Motor neuron (in vitro differentiated cells): ENCODE results near the gene TMOD1. TPM values are rescaled to one million over a fixed set of nuclear protein-coding genes. Genes with fewer than 3 reads are reported as not detected.

Source experiments
- ATAC-seq, 8 experiments: fragments of 200-7000 bp; cut with Tn5 transposase; replicated peaks in 6 of 8; 2 replicates each; pipeline ENCODE4 v1.8.0; 2021; ENCODE audit warnings: mild to moderate bottlenecking in 8 of 8, moderate library complexity in 8 of 8
- H3K27ac ChIP-seq, 2 donors: fragments of 250-450 bp; sonication (Bioruptor Pico); 2 replicates each; pipeline ENCODE4 v1.9.0; 2021; ENCODE audit warnings: antibody characterized with exemption in 2 of 2, mild to moderate bottlenecking in 2 of 2, moderate library complexity in 1 of 2
- H3K4me1 ChIP-seq, 2 donors: fragments of 250-450 bp; sonication (Bioruptor Pico); replicated peaks in 1 of 2; 2 replicates each; pipeline ENCODE4 v1.6.1; 2021; ENCODE audit warnings: antibody characterized with exemption in 2 of 2, mild to moderate bottlenecking in 2 of 2, moderate library complexity in 1 of 2
- H3K4me3 ChIP-seq, 5 donors: fragments of 250-450 bp; sonication (Bioruptor Pico); 2 replicates each; pipeline ENCODE4 v1.9.0; 2021; ENCODE audit warnings: antibody characterized with exemption in 5 of 5, mild to moderate bottlenecking in 5 of 5, moderate library complexity in 4 of 5
- WGBS, 10 experiments: fragments of 450-650 bp; shearing (Covaris generic); methylation state at CpG; one replicate each; pipeline ENCODE4 v1.0.0; 2022; 5-methylcytosine and 5-hydroxymethylcytosine counted together
- in situ Hi-C, 9 experiments: fragments of 400-800 bp; cut with MboI; loops; one replicate each; pipeline ENCODE4 v1.15.0; 2021; ENCODE audit warnings: low sequenced_read_pairs in 9 of 9, low pct_unique_long_range_greater_than_20kb in 2 of 9; ENCODE audit not compliant: unreplicated experiment in 9 of 9
- total RNA-seq, 8 experiments: library from RNA; unstranded; fragments of 300-600 nt; gene quantifications; 2 replicates each; pipeline versions ENCODE4 v1.2.3 to v1.2.4, GENCODE V29; 2022

TMOD1 gene
- total RNA-seq, 8 experiments from 2014 or later, result 0.15 to 76.0 (median 1.2) TPM

GRCh38 chr9:97511655-97512427 lies 10.4 kb downstream of the TMOD1 start:
- 17 to 100% (median 80%) methylated on average over 1 to 5 of the region's 6 CpGs; no CpG with 5 or more reads in 1 of the 10 experiments for WGBS, 10 experiments
- ATAC-seq, result no peak
- no peak overlapping the region for H3K27ac ChIP-seq
- no peak overlapping the region for H3K4me3 ChIP-seq
- in situ Hi-C loops, result no loop called here
- H3K4me1 ChIP-seq, result no peaks in the 10 kb centered on the region

- H3K27ac ChIP-seq, result no peak overlapping the region
- no peak overlapping the region for H3K4me3 ChIP-seq
- 40 to 72% (median 58%) methylated on average over 1 to 6 of the region's 8 CpGs; no CpG with 5 or more reads in 4 of the 10 experiments for WGBS, 10 experiments
- no peak for ATAC-seq
- H3K4me1 ChIP-seq, result peaks cover 0 to 3% of the 10 kb centered on the region in 2 donors
- in situ Hi-C loops, result no loop called here
Observed at GRCh38 chr9:97512966-97513560, 11.6 kb downstream of the TMOD1 start.

GRCh38 chr9:97514531-97514930 lies 13.1 kb downstream of the TMOD1 start:
- WGBS, 10 experiments, result 60 to 100% (median 100%) methylated on average over 1 to 4 of the region's 9 CpGs; no CpG with 5 or more reads in 5 of the 10 experiments
- H3K4me1 ChIP-seq, result peaks cover 7 to 10% of the 10 kb centered on the region in 2 donors
- in situ Hi-C loops, result no loop called here
- no peak overlapping the region for H3K27ac ChIP-seq
- no peak for ATAC-seq
- no peak overlapping the region for H3K4me3 ChIP-seq

- Histone ChIP-seq H3K4me3 (no peak overlapping the region), H3K27ac (no peak overlapping the region), H3K4me1 (peaks cover 7 to 10% of the 10 kb centered on the region in 2 donors)
- ATAC-seq, result no peak
- WGBS, 10 experiments, result 43 to 93% (median 75%) methylated on average over 2 to 5 of the region's 6 CpGs; no CpG with 5 or more reads in 2 of the 10 experiments
- in situ Hi-C loops, result no loop called here
Observed at GRCh38 chr9:97515662-97516061, 14.2 kb downstream of the TMOD1 start.

GRCh38 chr9:97516111-97516510 lies 14.6 kb downstream of the TMOD1 start:
- no peak for ATAC-seq
- no peak overlapping the region for H3K4me3 ChIP-seq
- peaks cover 7 to 10% of the 10 kb centered on the region in 2 donors for H3K4me1 ChIP-seq
- in situ Hi-C loops, result no loop called here
- no peak overlapping the region for H3K27ac ChIP-seq
- 80 to 100% (median 83%) methylated on average over 1 to 5 of the region's 8 CpGs; no CpG with 5 or more reads in 7 of the 10 experiments for WGBS, 10 experiments

GRCh38 chr9:97517331-97518089 lies 16.0 kb downstream of the TMOD1 start:
- 50 to 90% (median 52%) methylated on average over 2 to 7 of the region's 14 CpGs; no CpG with 5 or more reads in 7 of the 10 experiments for WGBS, 10 experiments
- ATAC-seq, result no peak
- Histone ChIP-seq H3K27ac (no peak overlapping the region), H3K4me3 (no peak overlapping the region), H3K4me1 (peaks cover 7 to 10% of the 10 kb centered on the region in 2 donors)
- in situ Hi-C loops, result no loop called here

GRCh38 chr9:97518166-97518908 lies 16.9 kb downstream of the TMOD1 start:
- peak overlapping the region in 1 of 2 donors; percentile 2 for H3K27ac ChIP-seq
- H3K4me1 ChIP-seq, result peaks cover 7 to 10% of the 10 kb centered on the region in 2 donors
- in situ Hi-C loops, result no loop called here
- H3K4me3 ChIP-seq, result no peak overlapping the region
- WGBS, 10 experiments, result 0 to 100% (median 54%) methylated on average over 1 to 5 of the region's 9 CpGs
- peak in 4 of 8 experiments; percentile 7 to 23 (median 20) for ATAC-seq

GRCh38 chr9:97518909-97519307 lies 17.4 kb downstream of the TMOD1 start:
- ATAC-seq, result peak; percentile 76 to 99 (median 96)
- peak overlapping the region in 1 of 2 donors; percentile 39 for H3K27ac ChIP-seq
- peaks cover 7 to 10% of the 10 kb centered on the region in 2 donors for H3K4me1 ChIP-seq
- no peak overlapping the region for H3K4me3 ChIP-seq
- 4 to 83% (median 25%) methylated on average over 1 to 6 of the region's 6 CpGs; no CpG with 5 or more reads in 3 of the 10 experiments for WGBS, 10 experiments
- in situ Hi-C loops, result no loop called here

- WGBS, 10 experiments, result 72 to 100% (median 100%) methylated on average over 1 to 5 of the region's 11 CpGs; no CpG with 5 or more reads in 4 of the 10 experiments
- in situ Hi-C loops, result no loop called here
- peak in 4 of 8 experiments; percentile 1 to 11 (median 10) for ATAC-seq
Observed at GRCh38 chr9:97519441-97519970, 18.0 kb downstream of the TMOD1 start.

GRCh38 chr9:97521576-97522333 lies 20.3 kb downstream of the TMOD1 start:
- in situ Hi-C loops, result no loop called here
- Histone ChIP-seq H3K4me1 (peaks cover 7 to 10% of the 10 kb centered on the region in 2 donors), H3K4me3 (no peak overlapping the region), H3K27ac (no peak overlapping the region)
- WGBS, 10 experiments, result 52 to 100% (median 74%) methylated on average over 2 to 9 of the region's 10 CpGs
- ATAC-seq, result no peak

More at GRCh38 chr9:97519441-97519970, 18.0 kb downstream of the TMOD1 start:
- H3K4me3 ChIP-seq, result no peak overlapping the region
- H3K4me1 ChIP-seq, result peaks cover 7 to 10% of the 10 kb centered on the region in 2 donors
- peak overlapping the region in 1 of 2 donors; percentile 39 for H3K27ac ChIP-seq

GRCh38 chr9:97524424-97524823 lies 23.0 kb downstream of the TMOD1 start:
- 40 to 100% (median 80%) methylated on average over 1 to 3 of the region's 4 CpGs; no CpG with 5 or more reads in 5 of the 10 experiments for WGBS, 10 experiments
- Histone ChIP-seq H3K27ac (no peak overlapping the region), H3K4me1 (peaks cover under 1 to 4% of the 10 kb centered on the region in 2 donors), H3K4me3 (no peak overlapping the region)
- peak in 1 of 8 experiments; percentile 82 for ATAC-seq
- in situ Hi-C loops, result no loop called here
